ENCODE measurements around the gene BNIP1.
"Not testable (repeated sequence)": the region's sequence is repeated elsewhere in the genome, so short reads cannot be mapped to it uniquely, and the experiment has no call there.

BNIP1 gene
- total RNA-seq: 8.8 to 30.6 (median 24.4) reads per million in 9 experiments

- H3K4me1 Mint-ChIP-seq (ENCODE audit: low read depth in 2 of 2): peaks cover 7 to 14% of the 10 kb centered on the region in 2 donors
- H3K27me3 Mint-ChIP-seq: no peaks in the 10 kb centered on the region
- peak within 1 kb of the TSS; percentile 97 to 99 for H3K4me3 Mint-ChIP-seq
- ATAC-seq (replicated peaks): peak; percentile 88
- H3K36me3 Mint-ChIP-seq (ENCODE audit: insufficient read depth): peaks cover 29% of the 10 kb centered on the region
- DNase-seq: peak; percentile 95 to 96 (median 96)
- H3K9me3 Mint-ChIP-seq: no peaks in the 10 kb centered on the region
- peak within 1 kb of the TSS; percentile 99 for H3K27ac Mint-ChIP-seq
Observed at GRCh38 chr5:173144200-173145176, at the start of gene BNIP1. TSS of gene BNIP1 (plus strand) at chr5:173144531. CDS start at chr5:173144546, 15 bp downstream.

GRCh38 chr5:173098787-173099186 lies 45.5 kb upstream of the BNIP1 start:
- ATAC-seq (replicated peaks): no peak
- no peak for DNase-seq
- peaks cover 0 to 3% of the 10 kb centered on the region in 2 donors for H3K9me3 Mint-ChIP-seq
- no peak overlapping the region for H3K4me3 Mint-ChIP-seq
- peaks cover 21% of the 10 kb centered on the region for H3K36me3 Mint-ChIP-seq (ENCODE audit: insufficient read depth)
- H3K27ac Mint-ChIP-seq: peak overlapping the region; percentile 5 to 64
- peaks cover 27 to 60% of the 10 kb centered on the region in 2 donors for H3K4me1 Mint-ChIP-seq (ENCODE audit: low read depth in 2 of 2)
- no peaks in the 10 kb centered on the region for H3K27me3 Mint-ChIP-seq

GRCh38 chr5:173099461-173099860 lies 44.9 kb upstream of the BNIP1 start:
- H3K4me1 Mint-ChIP-seq (ENCODE audit: low read depth in 2 of 2): peaks cover 26 to 60% of the 10 kb centered on the region in 2 donors
- H3K4me3 Mint-ChIP-seq: no peak overlapping the region
- no peaks in the 10 kb centered on the region for H3K27me3 Mint-ChIP-seq
- H3K36me3 Mint-ChIP-seq (ENCODE audit: insufficient read depth): peaks cover 23% of the 10 kb centered on the region
- ATAC-seq (replicated peaks) (no peak), DNase-seq (no peak)
- peak overlapping the region; percentile 5 to 64 for H3K27ac Mint-ChIP-seq
- peaks cover 0 to 3% of the 10 kb centered on the region in 2 donors for H3K9me3 Mint-ChIP-seq

- Mint-ChIP-seq H3K4me1 (ENCODE audit: low read depth in 2 of 2) (peaks cover 28 to 66% of the 10 kb centered on the region in 2 donors), H3K36me3 (ENCODE audit: insufficient read depth) (peaks cover 21% of the 10 kb centered on the region), H3K27me3 (no peaks in the 10 kb centered on the region), H3K27ac (no peak overlapping the region), H3K9me3 (peaks cover 0 to 3% of the 10 kb centered on the region in 2 donors), H3K4me3 (no peak overlapping the region)
- no peak for ATAC-seq (replicated peaks)
- DNase-seq: no peak
Observed at GRCh38 chr5:173101245-173101644, 43.1 kb upstream of the BNIP1 start.

GRCh38 chr5:173103411-173103810 lies 40.9 kb upstream of the BNIP1 start:
- H3K36me3 Mint-ChIP-seq (ENCODE audit: insufficient read depth): peaks cover 16% of the 10 kb centered on the region
- no peak overlapping the region for H3K4me3 Mint-ChIP-seq
- peaks cover 12 to 50% of the 10 kb centered on the region in 2 donors for H3K4me1 Mint-ChIP-seq (ENCODE audit: low read depth in 2 of 2)
- DNase-seq (no peak), ATAC-seq (replicated peaks) (no peak)
- H3K9me3 Mint-ChIP-seq: peaks cover 0 to 3% of the 10 kb centered on the region in 2 donors
- H3K27me3 Mint-ChIP-seq: no peaks in the 10 kb centered on the region
- H3K27ac Mint-ChIP-seq: peak overlapping the region; percentile 45 to 49

- Mint-ChIP-seq H3K4me3 (no peak overlapping the region), H3K9me3 (no peaks in the 10 kb centered on the region), H3K27me3 (no peaks in the 10 kb centered on the region), H3K27ac (peak overlapping the region in 1 of 2 donors; percentile 68), H3K36me3 (ENCODE audit: insufficient read depth) (peaks cover 55% of the 10 kb centered on the region), H3K4me1 (ENCODE audit: low read depth in 2 of 2) (peaks cover 3 to 21% of the 10 kb centered on the region in 2 donors)
- no peak for ATAC-seq (replicated peaks)
- DNase-seq: no peak
Observed at GRCh38 chr5:173108914-173109313, 35.4 kb upstream of the BNIP1 start.

- Mint-ChIP-seq H3K36me3 (ENCODE audit: insufficient read depth) (peaks cover 74% of the 10 kb centered on the region), H3K4me3 (no peak overlapping the region), H3K9me3 (no peaks in the 10 kb centered on the region), H3K27ac (peak overlapping the region in 1 of 2 donors; percentile 73), H3K27me3 (no peaks in the 10 kb centered on the region), H3K4me1 (ENCODE audit: low read depth in 2 of 2) (no peaks in the 10 kb centered on the region)
- DNase-seq (no peak), ATAC-seq (replicated peaks) (no peak)
Observed at GRCh38 chr5:173114536-173114935, 29.8 kb upstream of the BNIP1 start.

GRCh38 chr5:173119719-173120118 lies 24.6 kb upstream of the BNIP1 start:
- Mint-ChIP-seq H3K36me3 (ENCODE audit: insufficient read depth) (peaks cover 64% of the 10 kb centered on the region), H3K4me1 (ENCODE audit: low read depth in 2 of 2) (peaks cover 0 to 3% of the 10 kb centered on the region in 2 donors), H3K4me3 (no peak overlapping the region), H3K9me3 (no peaks in the 10 kb centered on the region), H3K27me3 (no peaks in the 10 kb centered on the region), H3K27ac (no peak overlapping the region)
- DNase-seq (no peak), ATAC-seq (replicated peaks) (no peak)

- Mint-ChIP-seq H3K27me3 (no peaks in the 10 kb centered on the region), H3K4me3 (no peak overlapping the region), H3K9me3 (no peaks in the 10 kb centered on the region), H3K36me3 (ENCODE audit: insufficient read depth) (peaks cover 77% of the 10 kb centered on the region), H3K4me1 (ENCODE audit: low read depth in 2 of 2) (peaks cover 0 to 3% of the 10 kb centered on the region in 2 donors), H3K27ac (no peak overlapping the region)
- DNase-seq: no peak
- no peak for ATAC-seq (replicated peaks)
Observed at GRCh38 chr5:173123416-173123815, 20.9 kb upstream of the BNIP1 start.

GRCh38 chr5:173132166-173132565 lies 12.2 kb upstream of the BNIP1 start:
- not testable (repeated sequence) for ATAC-seq (replicated peaks); H3K27me3 Mint-ChIP-seq; H3K9me3 Mint-ChIP-seq; H3K4me1 Mint-ChIP-seq (ENCODE audit: low read depth in 2 of 2); DNase-seq; H3K4me3 Mint-ChIP-seq; H3K27ac Mint-ChIP-seq
- peaks cover 61% of the 10 kb centered on the region for H3K36me3 Mint-ChIP-seq (ENCODE audit: insufficient read depth)

GRCh38 chr5:173138707-173139106 lies 5.6 kb upstream of the BNIP1 start:
- Mint-ChIP-seq H3K36me3 (ENCODE audit: insufficient read depth) (peaks cover 15% of the 10 kb centered on the region), H3K27me3 (no peaks in the 10 kb centered on the region), H3K4me3 (no peak overlapping the region), H3K27ac (no peak overlapping the region), H3K9me3 (no peaks in the 10 kb centered on the region), H3K4me1 (ENCODE audit: low read depth in 2 of 2) (no peaks in the 10 kb centered on the region)
- no peak for ATAC-seq (replicated peaks)
- no peak for DNase-seq

GRCh38 chr5:173139631-173140030 lies 4.7 kb upstream of the BNIP1 start:
- H3K27ac Mint-ChIP-seq: peak overlapping the region; percentile 18 to 26
- no peak for DNase-seq
- no peaks in the 10 kb centered on the region for H3K4me1 Mint-ChIP-seq (ENCODE audit: low read depth in 2 of 2)
- H3K27me3 Mint-ChIP-seq: no peaks in the 10 kb centered on the region
- no peak overlapping the region for H3K4me3 Mint-ChIP-seq
- no peaks in the 10 kb centered on the region for H3K9me3 Mint-ChIP-seq
- no peak for ATAC-seq (replicated peaks)
- H3K36me3 Mint-ChIP-seq (ENCODE audit: insufficient read depth): peaks cover 12% of the 10 kb centered on the region

GRCh38 chr5:173140769-173141168 lies 3.6 kb upstream of the BNIP1 start:
- Mint-ChIP-seq H3K4me3 (no peak overlapping the region), H3K36me3 (ENCODE audit: insufficient read depth) (peaks cover 18% of the 10 kb centered on the region), H3K27ac (peak overlapping the region in 1 of 2 donors; percentile 26), H3K27me3 (no peaks in the 10 kb centered on the region), H3K9me3 (no peaks in the 10 kb centered on the region), H3K4me1 (ENCODE audit: low read depth in 2 of 2) (peaks cover 4 to 7% of the 10 kb centered on the region in 2 donors)
- ATAC-seq (replicated peaks) (no peak), DNase-seq (no peak)

GRCh38 chr5:173143567-173143966 lies 764 bp upstream of the BNIP1 start:
- H3K36me3 Mint-ChIP-seq (ENCODE audit: insufficient read depth): peaks cover 26% of the 10 kb centered on the region
- no peaks in the 10 kb centered on the region for H3K9me3 Mint-ChIP-seq
- peaks cover 6 to 14% of the 10 kb centered on the region in 2 donors for H3K4me1 Mint-ChIP-seq (ENCODE audit: low read depth in 2 of 2)
- ATAC-seq (replicated peaks) (no peak), DNase-seq (no peak)
- H3K27ac Mint-ChIP-seq: peak overlapping the region in 1 of 2 donors; percentile 20
- no peaks in the 10 kb centered on the region for H3K27me3 Mint-ChIP-seq
- H3K4me3 Mint-ChIP-seq: peak overlapping the region; percentile 97 to 99
